Mononuclear cell (primary cell): ENCODE measurements around the gene SPSB3. TPM values are rescaled to one million over a fixed set of nuclear protein-coding genes. Genes with fewer than 3 reads are reported as not detected.
A peak's percentile ranks its signal among the peaks of the same experiment; 100 is the strongest.

Source experiments
- H3K27me3 ChIP-seq: 2 replicates; pipeline ENCODE4 v1.6.0; 2011; ENCODE audit warnings: low read length, control low read depth; ENCODE audit not compliant: insufficient read depth
- H3K4me1 ChIP-seq: 2 replicates; pipeline ENCODE4 v1.5.1; 2011; ENCODE audit warnings: mild to moderate bottlenecking, low read length, control low read depth; ENCODE audit not compliant: insufficient read depth
- H3K4me3 ChIP-seq: 2 replicates; pipeline ENCODE4 v1.5.1; 2011; ENCODE audit warnings: mild to moderate bottlenecking, low read length, moderate library complexity
- H3K9me3 ChIP-seq: 2 replicates; pipeline ENCODE4 v1.5.1; 2011; ENCODE audit warnings: low read depth, mild to moderate bottlenecking, control low read depth, low read length
- total RNA-seq: library from RNA; depleted of rRNA; stranded (reverse); fragments of >200 nt; gene quantifications from one replicate; pipeline ENCODE4 v1.2.3, GENCODE V29; 2012

SPSB3 gene
- 40.0 TPM for total RNA-seq

- peaks cover 23% of the 10 kb centered on the region for H3K4me1 ChIP-seq
- H3K9me3 ChIP-seq = no peaks in the 10 kb centered on the region
Observed at GRCh38 chr16:1782408-1783264, at the start of gene SPSB3, which contains the start of gene NUBP2. Gene SPSB3, minus strand, starts transcription at chr16:1782571. Its CDS starts 1,088 bp downstream, at chr16:1781483. Gene NUBP2, plus strand, starts transcription at chr16:1782960. Its CDS starts 61 bp downstream, at chr16:1783021.

GRCh38 chr16:1831186-1832075 lies 49.1 kb upstream of the SPSB3 start:
- peaks cover 20% of the 10 kb centered on the region for H3K4me1 ChIP-seq
- no peak overlapping the region for H3K4me3 ChIP-seq
- no peaks in the 10 kb centered on the region for H3K9me3 ChIP-seq
- H3K27me3 ChIP-seq = no peaks in the 10 kb centered on the region

More at GRCh38 chr16:1782408-1783264, at the start of gene SPSB3, which contains the start of gene NUBP2:
- peak within 1 kb of the TSS; percentile 84 for H3K4me3 ChIP-seq
- H3K27me3 ChIP-seq = no peaks in the 10 kb centered on the region

- Histone ChIP-seq H3K9me3 (no peaks in the 10 kb centered on the region), H3K4me3 (no peak overlapping the region), H3K4me1 (peaks cover 27% of the 10 kb centered on the region), H3K27me3 (no peaks in the 10 kb centered on the region)
Observed at GRCh38 chr16:1830213-1830612, 47.8 kb upstream of the SPSB3 start.

- Histone ChIP-seq H3K9me3 (no peaks in the 10 kb centered on the region), H3K27me3 (no peaks in the 10 kb centered on the region), H3K4me1 (peaks cover 40% of the 10 kb centered on the region), H3K4me3 (no peak overlapping the region)
Observed at GRCh38 chr16:1828645-1829410, 46.5 kb upstream of the SPSB3 start.

GRCh38 chr16:1826691-1827573 lies 44.6 kb upstream of the SPSB3 start, which contains the start of the genes FAHD1 and HAGH:
Gene FAHD1, plus strand, starts transcription at chr16:1827206. Its CDS starts 33 bp downstream, at chr16:1827239.
Gene HAGH, minus strand, starts transcription at chr16:1826825. Its CDS starts 38 bp downstream, at chr16:1826787.
- no peaks in the 10 kb centered on the region for H3K9me3 ChIP-seq
- H3K27me3 ChIP-seq = no peaks in the 10 kb centered on the region
- H3K4me3 ChIP-seq = peak within 1 kb of the TSS; percentile 71
- peaks cover 41% of the 10 kb centered on the region for H3K4me1 ChIP-seq

GRCh38 chr16:1825864-1826690 lies 43.7 kb upstream of the SPSB3 start:
- Histone ChIP-seq H3K27me3 (no peaks in the 10 kb centered on the region), H3K4me1 (peaks cover 41% of the 10 kb centered on the region), H3K4me3 (peak overlapping the region; percentile 71), H3K9me3 (no peaks in the 10 kb centered on the region)

GRCh38 chr16:1825381-1825863 lies 43.1 kb upstream of the SPSB3 start:
- Histone ChIP-seq H3K4me3 (peak overlapping the region; percentile 71), H3K9me3 (no peaks in the 10 kb centered on the region), H3K4me1 (peaks cover 41% of the 10 kb centered on the region), H3K27me3 (no peaks in the 10 kb centered on the region)

- H3K4me1 ChIP-seq = peaks cover 35% of the 10 kb centered on the region
- H3K4me3 ChIP-seq = no peak overlapping the region
- no peaks in the 10 kb centered on the region for H3K27me3 ChIP-seq
- H3K9me3 ChIP-seq = no peaks in the 10 kb centered on the region
Observed at GRCh38 chr16:1823821-1824220, 41.5 kb upstream of the SPSB3 start.

- Histone ChIP-seq H3K27me3 (no peaks in the 10 kb centered on the region), H3K4me1 (peaks cover 27% of the 10 kb centered on the region), H3K9me3 (no peaks in the 10 kb centered on the region)
Observed at GRCh38 chr16:1822801-1823200, 40.4 kb upstream of the SPSB3 start.

GRCh38 chr16:1821861-1822611 lies 39.7 kb upstream of the SPSB3 start:
- Histone ChIP-seq H3K4me3 (no peak overlapping the region), H3K4me1 (peaks cover 21% of the 10 kb centered on the region), H3K27me3 (no peaks in the 10 kb centered on the region), H3K9me3 (no peaks in the 10 kb centered on the region)

More at GRCh38 chr16:1822801-1823200, 40.4 kb upstream of the SPSB3 start:
- H3K4me3 ChIP-seq = no peak overlapping the region

- Histone ChIP-seq H3K27me3 (no peaks in the 10 kb centered on the region), H3K4me3 (no peak overlapping the region), H3K4me1 (peaks cover 21% of the 10 kb centered on the region), H3K9me3 (no peaks in the 10 kb centered on the region)
Observed at GRCh38 chr16:1820946-1821290, 38.5 kb upstream of the SPSB3 start.

GRCh38 chr16:1820096-1820945 lies 38.0 kb upstream of the SPSB3 start:
- Histone ChIP-seq H3K4me3 (no peak overlapping the region), H3K27me3 (no peaks in the 10 kb centered on the region), H3K4me1 (peaks cover 15% of the 10 kb centered on the region), H3K9me3 (no peaks in the 10 kb centered on the region)
